ENCODE measurements around the gene ZC3H15.

Gene ZC3H15

GRCh38 chr2:186544255-186544675 lies 58.2 kb downstream of the ZC3H15 start:
- DNase-seq = peak; percentile 94

- peak; percentile 23 for DNase-seq
Observed at GRCh38 chr2:186546846-186547245, 60.8 kb downstream of the ZC3H15 start.

DNA sequence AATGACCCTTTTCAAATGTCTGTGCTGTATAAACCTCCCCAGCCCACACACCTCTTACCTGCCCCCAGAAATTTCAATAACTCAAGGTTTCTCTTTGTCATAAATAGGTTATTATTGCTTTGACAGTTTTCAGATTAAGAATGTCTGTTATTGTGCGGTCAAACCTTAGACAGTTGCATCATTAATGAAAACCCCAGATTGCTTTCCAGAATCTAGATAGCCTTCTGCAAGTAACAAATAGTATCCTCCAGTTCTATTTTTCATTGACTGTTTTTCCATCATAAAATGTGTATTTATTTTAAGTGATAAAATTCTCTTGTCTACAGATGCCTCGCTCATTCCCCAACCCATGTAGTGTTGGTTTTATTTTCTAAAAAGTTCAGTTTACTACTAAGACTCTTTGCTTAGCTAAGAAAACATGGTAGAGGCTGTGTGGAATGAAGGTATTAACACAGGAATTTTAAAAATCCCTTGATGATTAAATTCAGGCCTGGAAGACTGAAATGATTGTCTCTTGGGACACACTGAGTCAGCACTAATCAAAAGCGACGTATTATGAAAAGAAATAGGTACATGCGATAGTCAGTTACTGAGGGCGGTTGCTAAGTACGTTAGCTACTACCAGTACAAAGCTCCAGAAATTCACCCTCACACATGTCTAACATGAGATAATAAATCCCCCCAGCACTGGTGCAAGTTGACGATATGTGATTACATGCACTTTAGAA lies 65.4 kb downstream of the ZC3H15 start:
- DNase-seq = no peak

DNA sequence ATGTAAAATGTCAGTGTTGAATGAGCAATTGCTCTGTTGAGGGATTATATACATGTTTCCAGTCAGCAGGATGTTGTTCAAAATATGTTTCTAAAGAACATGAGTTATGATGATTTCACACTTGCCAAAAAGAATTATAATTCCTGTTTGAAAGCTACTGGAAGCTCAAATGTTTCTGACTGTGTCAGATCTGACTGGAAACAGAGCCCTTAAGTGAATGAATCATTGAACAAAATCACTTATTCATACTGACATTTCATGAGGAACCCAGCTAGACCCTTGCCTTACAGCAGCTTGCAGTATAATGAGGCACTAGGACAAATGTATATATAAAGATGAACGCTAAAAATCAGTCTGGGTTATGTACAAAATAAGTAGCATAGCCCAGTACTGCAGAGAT lies 68.4 kb downstream of the ZC3H15 start:
- peak; percentile 27 for DNase-seq

DNA sequence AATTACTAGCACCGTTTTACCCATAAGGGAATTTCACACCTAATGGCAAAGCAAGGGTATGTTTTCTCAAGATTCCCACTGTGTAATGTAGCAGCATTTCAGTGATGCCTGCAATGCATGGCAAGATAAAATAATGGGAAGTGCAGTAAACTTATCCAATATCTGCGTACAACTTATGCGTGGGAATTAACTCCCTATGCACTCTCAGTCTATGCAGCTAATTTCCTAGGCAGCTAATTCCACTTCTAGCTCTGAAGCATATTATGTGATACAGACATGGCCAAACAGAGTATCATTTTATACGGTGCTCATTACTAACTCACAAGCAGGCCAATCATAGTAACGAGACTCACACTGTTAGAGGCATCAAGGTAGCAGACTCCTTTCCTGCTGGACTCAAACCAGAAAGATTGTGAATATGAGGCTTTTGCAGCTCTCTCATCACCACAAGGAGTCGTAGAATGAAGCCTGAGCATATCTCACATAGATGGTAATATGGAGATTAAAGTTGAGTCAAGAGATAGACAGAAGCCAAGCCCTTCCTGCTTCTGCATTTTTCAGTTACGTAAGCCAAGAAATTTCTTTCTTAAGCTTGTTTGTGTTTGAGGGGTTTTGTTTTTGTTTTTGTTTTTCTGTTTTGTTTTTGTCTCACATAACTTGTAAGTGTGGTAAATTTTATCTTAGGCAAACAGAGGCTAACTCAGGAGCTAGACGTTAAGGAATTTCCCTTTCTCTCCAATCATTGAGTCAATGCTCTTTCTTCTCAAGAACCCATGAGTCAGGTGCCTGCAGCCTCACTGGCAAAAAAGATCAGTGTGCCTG lies 69.0 kb downstream of the ZC3H15 start:
- peak; percentile 83 for DNase-seq

- peak; percentile 70 for DNase-seq
Observed at GRCh38 chr2:186558512-186559276, 72.6 kb downstream of the ZC3H15 start.
